ENCODE data around the gene BSCL2.
"Not testable (repeated sequence)": the region's sequence is repeated elsewhere in the genome, so short reads cannot be mapped to it uniquely, and the experiment has no call there.

BSCL2 gene

GRCh38 chr11:62652161-62653006 lies 54.8 kb downstream of the BSCL2 start:
- peak; percentile 57 for DNase-seq

DNA sequence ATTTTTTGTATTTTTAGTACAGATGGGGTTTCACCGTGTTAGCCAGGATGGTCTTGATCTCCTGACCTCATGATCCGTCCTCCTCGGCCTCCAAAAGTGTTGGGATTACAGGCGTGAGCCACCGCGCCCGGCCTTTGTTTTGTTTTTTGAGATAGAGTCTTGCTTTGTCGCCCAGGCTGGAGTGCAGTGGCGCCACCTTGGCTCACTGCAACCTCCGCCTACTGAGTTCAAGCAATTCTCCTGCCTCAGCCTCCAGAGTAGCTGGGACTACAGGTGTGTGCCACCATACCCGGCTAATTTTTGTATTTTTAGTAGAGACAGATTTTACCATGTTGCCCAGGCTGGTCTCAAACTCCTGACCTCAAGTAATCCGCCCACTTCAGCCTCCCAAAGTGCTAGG lies 56.9 kb downstream of the BSCL2 start:
- DNase-seq, result not testable (repeated sequence)

GRCh38 chr11:62649486-62649885 lies 57.7 kb downstream of the BSCL2 start:
- DNase-seq, result no peak

GRCh38 chr11:62648967-62649364 lies 58.3 kb downstream of the BSCL2 start:
- DNase-seq, result no peak

GRCh38 chr11:62648185-62648966 lies 58.8 kb downstream of the BSCL2 start:
- DNase-seq, result no peak

DNA sequence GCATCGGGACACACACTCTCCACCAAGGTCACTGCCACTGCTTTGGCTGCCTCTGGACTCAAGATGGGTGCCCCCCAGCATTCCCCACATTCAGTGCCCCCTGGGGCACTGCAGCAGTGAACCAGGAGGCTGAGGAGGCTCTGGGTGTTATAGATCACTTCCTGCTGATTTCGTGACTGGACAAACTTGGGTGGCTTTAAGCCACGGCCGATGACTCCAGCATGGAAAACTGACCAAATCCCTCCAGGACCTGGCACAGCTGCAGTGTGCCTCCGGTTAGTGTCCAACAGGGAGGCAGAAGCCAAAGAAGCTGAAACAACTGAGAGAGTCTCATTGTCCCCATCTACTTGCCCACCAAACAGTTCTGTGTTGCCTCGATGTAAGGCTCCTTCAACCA lies 59.6 kb downstream of the BSCL2 start:
- no peak for DNase-seq

- no peak for DNase-seq
Observed at GRCh38 chr11:62646825-62647608, 60.2 kb downstream of the BSCL2 start.

GRCh38 chr11:62645946-62646824 lies 61.0 kb downstream of the BSCL2 start, which contains the start of gene GANAB:
Gene GANAB (minus strand): TSS chr11:62646613. CDS start chr11:62646599, 14 bp downstream.
- peak; percentile 100 for DNase-seq

- no peak for DNase-seq
Observed at GRCh38 chr11:62645671-62645945, 61.6 kb downstream of the BSCL2 start.

- no peak for DNase-seq
Observed at GRCh38 chr11:62644220-62644619, 63.0 kb downstream of the BSCL2 start.

All from CD4-positive, alpha-beta T cell treated with Interleukin-6 for 4 hours (primary cell).